ENCODE results near the gene NRGN.

NRGN gene

GRCh38 chr11:124748481-124749343 lies 9.0 kb downstream of the NRGN start:
- no peak for DNase-seq (ENCODE audit: low spot score)
- no peak overlapping the region for H3K27ac ChIP-seq
- POLR2A ChIA-PET (ENCODE audit: low non-redundant PET) = no interaction called here
- CTCF ChIA-PET = interaction anchor here (0.6 to 1.3 kb wide), 3 partner anchors 14 to 26 kb away, joined by 3 read pairs; no protein-coding TSS in a partner anchor
- TF ChIP-seq, protein P1, sequence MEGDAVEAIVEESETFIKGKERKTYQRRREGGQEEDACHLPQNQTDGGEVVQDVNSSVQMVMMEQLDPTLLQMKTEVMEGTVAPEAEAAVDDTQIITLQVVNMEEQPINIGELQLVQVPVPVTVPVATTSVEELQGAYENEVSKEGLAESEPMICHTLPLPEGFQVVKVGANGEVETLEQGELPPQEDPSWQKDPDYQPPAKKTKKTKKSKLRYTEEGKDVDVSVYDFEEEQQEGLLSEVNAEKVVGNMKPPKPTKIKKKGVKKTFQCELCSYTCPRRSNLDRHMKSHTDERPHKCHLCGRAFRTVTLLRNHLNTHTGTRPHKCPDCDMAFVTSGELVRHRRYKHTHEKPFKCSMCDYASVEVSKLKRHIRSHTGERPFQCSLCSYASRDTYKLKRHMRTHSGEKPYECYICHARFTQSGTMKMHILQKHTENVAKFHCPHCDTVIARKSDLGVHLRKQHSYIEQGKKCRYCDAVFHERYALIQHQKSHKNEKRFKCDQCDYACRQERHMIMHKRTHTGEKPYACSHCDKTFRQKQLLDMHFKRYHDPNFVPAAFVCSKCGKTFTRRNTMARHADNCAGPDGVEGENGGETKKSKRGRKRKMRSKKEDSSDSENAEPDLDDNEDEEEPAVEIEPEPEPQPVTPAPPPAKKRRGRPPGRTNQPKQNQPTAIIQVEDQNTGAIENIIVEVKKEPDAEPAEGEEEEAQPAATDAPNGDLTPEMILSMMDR (conservative IDR thresholded peaks at IDR 0.05; ENCODE audit: low read depth) = no peak

DNA sequence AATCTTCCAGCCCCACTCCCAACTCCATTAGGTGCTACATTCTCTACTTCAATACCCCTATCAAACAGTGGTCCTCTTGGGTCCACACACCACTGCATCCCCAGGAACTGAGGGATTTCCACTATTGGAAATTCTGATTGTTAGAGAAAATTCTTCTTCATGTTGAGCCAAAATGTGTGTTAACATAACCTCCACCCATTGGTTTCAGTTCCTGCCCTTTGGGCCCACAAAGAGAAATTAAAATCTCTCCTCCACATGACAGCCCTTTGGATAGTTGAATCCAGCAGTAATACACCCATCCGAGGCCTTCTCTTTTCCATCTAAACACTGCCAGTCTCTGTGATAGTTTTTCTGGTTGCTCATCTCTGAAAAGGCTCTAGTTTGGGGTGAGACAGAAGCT lies 10.2 kb downstream of the NRGN start:
- TF ChIP-seq, protein P1 (conservative IDR thresholded peaks at IDR 0.05; ENCODE audit: low read depth) = no peak
- POLR2A ChIA-PET (ENCODE audit: low non-redundant PET) = no interaction called here
- no peak overlapping the region for H3K27ac ChIP-seq
- no peak for DNase-seq (ENCODE audit: low spot score)
- CTCF ChIA-PET = no interaction called here

- POLR2A ChIA-PET (ENCODE audit: low non-redundant PET) = no interaction called here
- DNase-seq (ENCODE audit: low spot score) = no peak
- CTCF ChIA-PET = interaction anchor here (0.9 kb wide), 1 partner anchor 11 kb away, joined by 3 read pairs; no protein-coding TSS in a partner anchor
- H3K27ac ChIP-seq = no peak overlapping the region
- TF ChIP-seq, protein P1 (conservative IDR thresholded peaks at IDR 0.05; ENCODE audit: low read depth) = no peak
Observed at GRCh38 chr11:124751391-124751740, 11.6 kb downstream of the NRGN start.

DNA sequence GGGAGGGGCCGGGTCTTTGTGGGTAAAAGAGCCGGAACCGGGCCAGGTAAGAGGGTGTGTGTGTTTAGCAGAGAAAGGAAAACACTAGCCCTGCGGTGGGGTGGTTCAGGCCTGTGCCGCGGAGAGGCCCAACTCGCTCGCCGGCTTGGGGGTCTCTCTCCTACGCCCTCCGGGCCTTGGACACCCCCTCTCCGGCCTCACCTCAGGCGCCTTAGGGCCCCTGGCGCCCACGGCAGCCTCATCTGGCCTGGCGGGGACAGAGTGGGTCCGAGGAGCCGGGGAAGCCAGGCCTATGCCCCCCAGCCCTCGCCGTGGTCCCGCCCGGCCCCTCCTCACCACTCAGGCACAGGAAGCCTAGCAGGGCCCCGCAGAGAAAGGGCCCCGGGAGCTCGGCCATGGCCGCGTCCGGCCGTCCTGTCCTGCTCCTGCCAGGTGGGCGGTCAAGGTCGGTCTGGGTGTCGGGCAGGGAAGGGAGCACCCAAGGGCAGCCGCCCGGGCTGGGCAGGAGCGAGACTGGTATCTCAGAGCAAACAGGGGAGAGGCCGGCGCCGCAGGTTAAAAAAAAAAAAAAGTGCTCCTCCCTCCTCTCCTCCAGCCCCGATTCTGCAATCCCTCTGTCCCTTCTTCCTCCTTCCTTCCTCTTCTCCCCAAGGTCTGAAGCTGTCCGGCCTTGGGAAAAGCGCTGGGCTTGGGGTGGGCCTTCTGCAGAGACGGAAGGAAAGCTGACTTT lies 12.2 kb downstream of the NRGN start, which contains the start of gene VSIG2:
Gene VSIG2, minus strand, starts transcription at position 515 of the 730 bp plus-strand sequence. Its CDS starts 118 bp downstream, at position 397.
- H3K27ac ChIP-seq = no peak within 1 kb of the TSS
- CTCF ChIA-PET = interaction anchor here (1.6 kb wide), 1 partner anchor 11 kb away, joined by 11 read pairs; the partner anchor contains the start of gene ESAM
- TF ChIP-seq, protein P1 (conservative IDR thresholded peaks at IDR 0.05; ENCODE audit: low read depth) = no peak
- DNase-seq (ENCODE audit: low spot score) = no peak
- POLR2A ChIA-PET (ENCODE audit: low non-redundant PET) = no interaction called here

DNA sequence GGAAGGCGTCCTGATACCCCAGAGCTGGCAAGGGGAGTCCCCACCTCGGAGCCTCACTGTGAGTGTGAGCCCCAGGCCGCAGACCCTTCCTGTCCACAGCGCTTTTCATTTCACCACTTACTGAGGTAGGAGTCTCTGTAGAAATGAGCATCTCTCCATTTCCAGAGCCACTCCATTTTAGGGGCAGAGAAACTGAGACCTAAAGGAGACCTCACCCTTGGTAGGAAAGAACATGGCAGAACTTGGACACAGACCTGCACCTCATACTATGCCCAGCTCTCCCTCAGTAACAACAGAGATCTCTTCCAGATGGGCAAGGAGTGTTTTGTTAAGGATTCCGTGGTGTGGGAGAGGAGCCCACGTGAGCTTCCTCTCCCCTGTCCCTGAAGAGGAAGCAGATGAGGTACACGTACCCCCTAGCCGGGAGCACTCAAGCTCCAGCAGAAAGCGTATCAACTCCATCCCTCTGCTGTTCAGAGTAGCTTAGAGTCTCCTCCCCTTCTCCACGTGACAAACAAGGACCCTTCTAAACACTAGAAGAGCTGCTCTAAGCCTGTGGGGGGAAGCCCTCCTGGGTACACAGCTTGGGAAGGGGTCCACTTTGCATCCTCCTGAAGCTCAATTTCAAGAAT lies 12.8 kb downstream of the NRGN start:
- ChIA-PET CTCF (interaction anchor here (1.6 kb wide), 1 partner anchor 10 kb away, joined by 11 read pairs; the partner anchor contains the start of gene ESAM), POLR2A (ENCODE audit: low non-redundant PET) (no interaction called here)
- TF ChIP-seq, protein P1 (conservative IDR thresholded peaks at IDR 0.05; ENCODE audit: low read depth) = no peak
- no peak overlapping the region for H3K27ac ChIP-seq
- DNase-seq (ENCODE audit: low spot score) = no peak

GRCh38 chr11:124753205-124753604 lies 13.5 kb downstream of the NRGN start:
- TF ChIP-seq, protein P1 (conservative IDR thresholded peaks at IDR 0.05; ENCODE audit: low read depth) = no peak
- DNase-seq (ENCODE audit: low spot score) = no peak
- ChIA-PET CTCF (interaction anchor here (0.5 to 1.6 kb wide), 4 partner anchors 8 to 120 kb away, joined by 3 to 11 read pairs (median 4); partner anchors contain the start of gene ESAM), POLR2A (ENCODE audit: low non-redundant PET) (no interaction called here)
- no peak overlapping the region for H3K27ac ChIP-seq
